Measurements from ENCODE around the gene SMYD3. TPM values are rescaled to one million over a fixed set of nuclear protein-coding genes. Genes with fewer than 3 reads are reported as not detected.

SMYD3 gene
- total RNA-seq, 4 donors from 2014 or later, result 12.0 to 15.0 (median 13.2) TPM

GRCh38 chr1:245774196-245774595, 732.9 kb downstream of the SMYD3 start:
- intact Hi-C loops (cut with DNase I), result no loop called here
- no peaks in the 10 kb centered on the region for H3K36me3 ChIP-seq
- no peaks in the 10 kb centered on the region for H3K9me3 ChIP-seq
- DNase-seq (ENCODE audit: extremely low spot score), result no peak
- no peak overlapping the region for H3K4me3 ChIP-seq
- 79% methylated on average over 2 of the region's 2 CpGs for WGBS
- TF ChIP-seq CTCF (IDR thresholded peaks at IDR 0.05) (no peak), POLR2A (IDR thresholded peaks at IDR 0.05; ENCODE audit: low read depth) (no peak), EP300 (IDR thresholded peaks at IDR 0.05) (no peak), POLR2AphosphoS5 (IDR thresholded peaks at IDR 0.05) (no peak)
- no peak overlapping the region for H3K27ac ChIP-seq (replicated peaks in 1 of 4)
- H3K27me3 ChIP-seq, result no peaks in the 10 kb centered on the region
- H3K4me1 ChIP-seq, result peaks cover 0 to 21% (median 14%) of the 10 kb centered on the region in 4 donors

- TF ChIP-seq POLR2AphosphoS5 (IDR thresholded peaks at IDR 0.05) (no peak), POLR2A (IDR thresholded peaks at IDR 0.05; ENCODE audit: low read depth) (no peak), CTCF (IDR thresholded peaks at IDR 0.05) (no peak), EP300 (IDR thresholded peaks at IDR 0.05) (no peak)
- no peaks in the 10 kb centered on the region for H3K9me3 ChIP-seq
- no peak overlapping the region for H3K4me3 ChIP-seq
- H3K27ac ChIP-seq (replicated peaks in 1 of 4), result no peak overlapping the region
- intact Hi-C loops (cut with DNase I), result no loop called here
- H3K4me1 ChIP-seq, result peaks cover 0 to 21% (median 14%) of the 10 kb centered on the region in 4 donors
- DNase-seq (ENCODE audit: extremely low spot score), result no peak
- H3K27me3 ChIP-seq, result no peaks in the 10 kb centered on the region
- WGBS, result 91% methylated on average over 3 of the region's 3 CpGs
- H3K36me3 ChIP-seq, result no peaks in the 10 kb centered on the region
Observed at GRCh38 chr1:245773344-245773743, 733.7 kb downstream of the SMYD3 start.

DNA sequence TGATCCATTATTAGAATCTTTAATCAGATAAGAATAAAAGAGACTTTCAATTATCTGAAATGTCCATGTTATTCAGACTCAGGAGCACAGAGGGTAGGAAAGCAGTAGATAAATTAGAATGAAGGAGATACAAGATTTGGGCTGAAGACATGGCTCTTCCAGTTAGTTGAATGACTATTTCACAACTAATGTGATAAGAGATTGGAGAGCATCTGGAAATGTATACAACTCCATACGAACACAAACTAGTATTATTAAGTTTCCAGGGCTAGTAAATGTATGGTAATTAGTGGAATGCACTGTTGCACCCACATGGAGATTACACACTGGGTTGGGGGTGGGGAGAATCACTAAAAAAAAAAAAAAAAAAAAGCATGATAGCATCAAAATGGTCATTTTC, 734.3 kb downstream of the SMYD3 start:
- Histone ChIP-seq H3K9me3 (no peaks in the 10 kb centered on the region), H3K4me3 (no peak overlapping the region), H3K27me3 (no peaks in the 10 kb centered on the region), H3K36me3 (no peaks in the 10 kb centered on the region), H3K4me1 (peaks cover 0 to 21% (median 14%) of the 10 kb centered on the region in 4 donors), H3K27ac (replicated peaks in 1 of 4) (no peak overlapping the region)
- DNase-seq (ENCODE audit: extremely low spot score), result no peak
- 81% methylated on average over 1 of the region's 1 CpG for WGBS
- no peak for TF ChIP-seq EP300 (IDR thresholded peaks at IDR 0.05)
- no peak for TF ChIP-seq POLR2AphosphoS5 (IDR thresholded peaks at IDR 0.05)
- TF ChIP-seq POLR2A (IDR thresholded peaks at IDR 0.05; ENCODE audit: low read depth), result no peak
- no peak for TF ChIP-seq CTCF (IDR thresholded peaks at IDR 0.05)
- intact Hi-C loops (cut with DNase I), result no loop called here

DNA sequence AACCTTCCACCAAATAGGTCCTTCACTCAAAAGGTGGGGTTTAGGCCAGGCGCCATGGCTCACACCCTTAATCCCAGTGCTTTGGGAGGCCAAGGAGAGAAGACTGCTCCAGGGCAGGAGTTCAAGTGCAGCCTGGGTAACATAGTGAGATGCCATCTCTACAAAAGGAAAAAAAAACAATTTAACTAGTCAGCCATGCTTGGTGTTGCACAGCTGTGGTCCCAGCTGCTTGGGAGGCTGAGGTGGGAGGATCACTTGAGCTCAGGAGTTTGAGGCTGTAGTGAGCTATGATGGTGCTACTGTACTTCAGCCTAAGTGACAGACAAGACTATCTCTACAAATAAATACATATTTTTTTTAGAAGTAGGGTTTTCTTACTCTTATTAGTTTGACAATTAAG, 734.8 kb downstream of the SMYD3 start:
- Histone ChIP-seq H3K9me3 (no peaks in the 10 kb centered on the region), H3K4me3 (no peak overlapping the region), H3K27me3 (no peaks in the 10 kb centered on the region), H3K27ac (replicated peaks in 1 of 4) (peak overlapping the region in 2 of 4 donors; percentile 39 to 66), H3K36me3 (no peaks in the 10 kb centered on the region), H3K4me1 (peaks cover 0 to 21% (median 14%) of the 10 kb centered on the region in 4 donors)
- 71% methylated on average over 1 of the region's 1 CpG for WGBS
- intact Hi-C loops (cut with DNase I), result no loop called here
- DNase-seq (ENCODE audit: extremely low spot score), result no peak
- TF ChIP-seq EP300 (IDR thresholded peaks at IDR 0.05), result no peak
- TF ChIP-seq POLR2A (IDR thresholded peaks at IDR 0.05; ENCODE audit: low read depth), result no peak
- TF ChIP-seq POLR2AphosphoS5 (IDR thresholded peaks at IDR 0.05), result no peak
- TF ChIP-seq CTCF (IDR thresholded peaks at IDR 0.05), result no peak
